Upper lobe of left lung (tissue), 6 donors: ENCODE measurements around the gene ID2. TPM values are rescaled to one million over a fixed set of nuclear protein-coding genes. Genes with fewer than 3 reads are reported as not detected.
A peak's percentile ranks its signal among the peaks of the same experiment; 100 is the strongest.
"Not testable (repeated sequence)": the region's sequence is repeated elsewhere in the genome, so short reads cannot be mapped to it uniquely, and the experiment has no call there.

Experiments
- ATAC-seq, 2 donors: fragments of 200-7000 bp; cut with Tn5 transposase; one replicate each; pipeline ENCODE4 v1.9.1; 2022; ENCODE audit warnings: mild to moderate bottlenecking in 2 of 2, moderate library complexity in 2 of 2; ENCODE audit not compliant: low FRiP score in 2 of 2
- DNase-seq, 2 donors: peaks; one replicate each; pipeline ENCODE4 v3.0.0-alpha.2; 2019 to 2020
- H3K27ac ChIP-seq, 4 donors: fragments of 200-600 bp; sonication (generic); one replicate each; pipeline ENCODE4 v1.5.1; 2016 to 2019
- H3K27me3 ChIP-seq, 4 donors: fragments of 200-600 bp; sonication (generic); one replicate each; pipeline ENCODE4 v1.5.1; 2017 to 2019
- H3K36me3 ChIP-seq, 4 donors: fragments of 200-600 bp; sonication (generic); one replicate each; pipeline ENCODE4 v1.5.1; 2016 to 2019
- H3K4me1 ChIP-seq, 4 donors: fragments of 200-600 bp; sonication (generic); one replicate each; pipeline ENCODE4 v1.5.1; 2018 to 2019
- H3K4me3 ChIP-seq, 4 donors: fragments of 200-600 bp; sonication (generic); one replicate each; pipeline ENCODE4 v1.5.1; 2017 to 2019; ENCODE audit warnings: mild to moderate bottlenecking in 2 of 4, moderate library complexity in 1 of 4
- H3K9me3 ChIP-seq, 4 donors: fragments of 200-600 bp; sonication (generic); one replicate each; pipeline ENCODE4 v1.5.1; 2018 to 2019
- CTCF ChIP-seq, 6 experiments: fragments of 450-650 bp in 4 of 6; fragments of 200-600 bp in 2 of 6; sonication (generic) in 2 of 6; IDR thresholded peaks; one replicate each; pipeline ENCODE4 v1.5.1; 2016 to 2019; ENCODE audit warnings: antibody characterized with exemption in 6 of 6
- EP300 ChIP-seq, 4 donors: sonication (generic); formaldehyde crosslinking; IDR thresholded peaks; one replicate each; pipeline ENCODE4 v1.5.1; 2017; ENCODE audit warnings: antibody characterized with exemption in 4 of 4, control low read depth in 2 of 4
- POLR2A ChIP-seq, 4 donors: fragments of 450-650 bp; IDR thresholded peaks; one replicate each; pipeline ENCODE4 v1.5.1; 2016 to 2017; ENCODE audit warnings: antibody characterized with exemption in 4 of 4, mild to moderate bottlenecking in 2 of 4
- POLR2AphosphoS5 ChIP-seq, 2 donors: sonication (generic); formaldehyde crosslinking; IDR thresholded peaks; one replicate each; pipeline ENCODE4 v1.5.1; 2017; ENCODE audit warnings: antibody characterized with exemption in 2 of 2
- WGBS, 2 donors: methylation state at CpG; one replicate each; pipeline ENCODE4 v1.1.5; 2017 to 2018; 5-methylcytosine and 5-hydroxymethylcytosine counted together
- total RNA-seq, 6 donors: library from RNA; depleted of rRNA in 4 of 6; stranded (reverse); fragments of >200 nt in 4 of 6; gene quantifications; one replicate each; pipeline versions ENCODE4 v1.1.0 to v1.2.1, GENCODE V29; 2016 to 2021
- donor health status: DM: no; HTN: no; CAD: no; lungs with moderate emphysema.
- donor health status: DM: no; HTN: yes; CAD: no; lungs with severe emphysema.

The ID2 gene
- total RNA-seq, 6 donors from 2014 or later: 85.4 to 175 (median 110) TPM

- WGBS, 2 donors: 84 to 88% methylated on average over 7 of the region's 7 CpGs
- Histone ChIP-seq H3K27ac (no peak overlapping the region), H3K27me3 (no peaks in the 10 kb centered on the region), H3K4me1 (peaks cover 0 to 5% (median 2%) of the 10 kb centered on the region in 4 donors), H3K9me3 (no peaks in the 10 kb centered on the region), H3K4me3 (no peak overlapping the region), H3K36me3 (peaks cover 2 to 40% (median 18%) of the 10 kb centered on the region in 4 donors)
- no peak for ATAC-seq
- TF ChIP-seq POLR2AphosphoS5 (IDR thresholded peaks at IDR 0.05) (no peak), EP300 (IDR thresholded peaks at IDR 0.05) (no peak), CTCF (IDR thresholded peaks at IDR 0.05) (no peak), POLR2A (IDR thresholded peaks at IDR 0.05) (no peak)
- DNase-seq: no peak
These were observed 44.0 kb downstream of the ID2 start for GRCh38 chr2:8725838-8726237.

GRCh38 chr2:8728305-8729015, 46.6 kb downstream of the ID2 start:
- Histone ChIP-seq H3K36me3 (peaks cover 25 to 66% (median 39%) of the 10 kb centered on the region in 4 donors), H3K27me3 (no peaks in the 10 kb centered on the region), H3K4me1 (peaks cover 0 to 5% (median 2%) of the 10 kb centered on the region in 4 donors), H3K27ac (no peak overlapping the region), H3K9me3 (no peaks in the 10 kb centered on the region), H3K4me3 (no peak overlapping the region)
- ATAC-seq (no peak), DNase-seq (no peak)
- no peak for TF ChIP-seq CTCF (IDR thresholded peaks at IDR 0.05)
- WGBS, 2 donors: 94 to 97% methylated on average over 7 of the region's 7 CpGs

GRCh38 chr2:8729101-8729500, 47.2 kb downstream of the ID2 start:
- DNase-seq, H3K4me1 ChIP-seq, H3K27me3 ChIP-seq, H3K27ac ChIP-seq, H3K4me3 ChIP-seq, ATAC-seq, H3K9me3 ChIP-seq: not testable (repeated sequence)
- peaks cover 29 to 72% (median 44%) of the 10 kb centered on the region in 4 donors for H3K36me3 ChIP-seq
- 86 to 87% methylated on average over 5 of the region's 5 CpGs for WGBS, 2 donors

- Histone ChIP-seq H3K4me1 (peaks cover 0 to 5% (median 2%) of the 10 kb centered on the region in 4 donors), H3K9me3 (no peaks in the 10 kb centered on the region), H3K27ac (peak overlapping the region in 1 of 4 donors; percentile 37), H3K36me3 (peaks cover 38 to 81% (median 47%) of the 10 kb centered on the region in 4 donors), H3K4me3 (no peak overlapping the region), H3K27me3 (no peaks in the 10 kb centered on the region)
- peak in 1 of 2 donors; percentile 16 for TF ChIP-seq POLR2AphosphoS5 (IDR thresholded peaks at IDR 0.05)
- TF ChIP-seq EP300 (IDR thresholded peaks at IDR 0.05): no peak
- peak; percentile 75 to 89 for ATAC-seq
- 64 to 72% methylated on average over 9 of the region's 9 CpGs for WGBS, 2 donors
- DNase-seq: peak in 1 of 2 donors; percentile 79
These were observed 48.1 kb downstream of the ID2 start for GRCh38 chr2:8729939-8730338.

- TF ChIP-seq CTCF (IDR thresholded peaks at IDR 0.05): no peak
- TF ChIP-seq EP300 (IDR thresholded peaks at IDR 0.05): no peak
- TF ChIP-seq POLR2AphosphoS5 (IDR thresholded peaks at IDR 0.05): no peak
- TF ChIP-seq POLR2A (IDR thresholded peaks at IDR 0.05): no peak
- H3K9me3 ChIP-seq: no peaks in the 10 kb centered on the region
- H3K36me3 ChIP-seq: peaks cover 39 to 99% (median 55%) of the 10 kb centered on the region in 4 donors
- H3K27me3 ChIP-seq: no peaks in the 10 kb centered on the region
- WGBS, 2 donors: 97 to 98% methylated on average over 10 of the region's 10 CpGs
- ATAC-seq: no peak
- peak in 1 of 2 donors; percentile 27 for DNase-seq
- H3K27ac ChIP-seq: no peak overlapping the region
- no peak overlapping the region for H3K4me3 ChIP-seq
- H3K4me1 ChIP-seq: peaks cover 0 to 5% (median 2%) of the 10 kb centered on the region in 4 donors
These were observed 50.7 kb downstream of the ID2 start for GRCh38 chr2:8732601-8733000.

Other genes starting within 250 kb of the ID2 start
- gene KIDINS220, start 155.6 kb downstream of the ID2 start, total RNA-seq: 100 to 1,000 TPM in 2 of 6 donors, 10 to 100 TPM in 4; 58.2 to 136 (median 69.9) TPM